Thoracic aorta (tissue), 2 donors: ENCODE measurements around the gene CORO1C. TPM values are rescaled to one million over a fixed set of nuclear protein-coding genes. Genes with fewer than 3 reads are reported as not detected.

Experiments
- ATAC-seq: fragments of 150-250 bp; one replicate; pipeline ENCODE4 v1.8.0; 2017; ENCODE audit warnings: low read depth; ENCODE audit not compliant: insufficient number of reproducible peaks, low FRiP score
- DNase-seq: peaks from one replicate; pipeline ENCODE4 v3.0.0-alpha.2; 2020; ENCODE audit warnings: low spot score
- H3K27ac ChIP-seq, 2 donors: fragments of 200-600 bp; sonication (generic); 1 replicate in 1 of 2; 2 replicates in 1 of 2; pipeline ENCODE4 v1.5.1; 2016; ENCODE audit warnings: mild to moderate bottlenecking in 2 of 2, moderate library complexity in 2 of 2
- H3K27me3 ChIP-seq: fragments of 200-600 bp; sonication (generic); replicated peaks from 2 replicates; pipeline ENCODE4 v1.6.0; 2016; ENCODE audit warnings: mild to moderate bottlenecking; ENCODE audit not compliant: insufficient read depth
- H3K36me3 ChIP-seq: fragments of 200-600 bp; sonication (generic); one replicate; pipeline ENCODE4 v1.5.1; 2016
- H3K4me1 ChIP-seq, 2 donors: fragments of 200-600 bp; sonication (generic); 1 replicate in 1 of 2; 2 replicates in 1 of 2; pipeline versions ENCODE4 v1.5.1 to v1.6.0; 2016; ENCODE audit warnings: low read depth in 2 of 2, mild to moderate bottlenecking in 1 of 2; ENCODE audit not compliant: control insufficient read depth in 1 of 2
- H3K4me3 ChIP-seq: fragments of 200-600 bp; sonication (generic); 2 replicates; pipeline ENCODE4 v1.5.1; 2016; ENCODE audit warnings: mild to moderate bottlenecking
- H3K9me3 ChIP-seq: fragments of 200-600 bp; sonication (generic); 2 replicates; pipeline ENCODE4 v1.5.1; 2016
- CTCF ChIP-seq: fragments of 200-600 bp; sonication (generic); IDR thresholded peaks from one replicate; pipeline ENCODE4 v1.5.1; 2019; ENCODE audit warnings: antibody characterized with exemption
- total RNA-seq, 2 donors: library from RNA; depleted of rRNA; stranded (reverse); fragments of >200 nt; gene quantifications; one replicate each; pipeline versions ENCODE4 v1.1.0 to v1.2.3, GENCODE V29; 2016

CORO1C gene
- total RNA-seq, 2 donors from 2014 or later: 157 to 208 TPM

GRCh38 chr12:108770269-108770829 lies 39.0 kb upstream of the CORO1C start:
- Histone ChIP-seq H3K27ac (no peak overlapping the region), H3K27me3 (no peaks in the 10 kb centered on the region), H3K9me3 (no peaks in the 10 kb centered on the region), H3K36me3 (no peaks in the 10 kb centered on the region), H3K4me1 (peaks cover 18 to 51% of the 10 kb centered on the region in 2 donors), H3K4me3 (no peak overlapping the region)
- DNase-seq (no peak), ATAC-seq (no peak)
- TF ChIP-seq CTCF: no peak

- Histone ChIP-seq H3K27ac (no peak overlapping the region), H3K4me1 (peaks cover 12 to 42% of the 10 kb centered on the region in 2 donors), H3K9me3 (no peaks in the 10 kb centered on the region), H3K4me3 (peak overlapping the region; percentile 69), H3K27me3 (no peaks in the 10 kb centered on the region), H3K36me3 (no peaks in the 10 kb centered on the region)
- ATAC-seq: no peak
- DNase-seq: no peak
- TF ChIP-seq CTCF: peak; percentile 3
These were observed 37.5 kb upstream of the CORO1C start for GRCh38 chr12:108768591-108769500.

GRCh38 chr12:108766294-108766693 lies 35.0 kb upstream of the CORO1C start:
- H3K9me3 ChIP-seq: no peaks in the 10 kb centered on the region

GRCh38 chr12:108765289-108765764 lies 34.0 kb upstream of the CORO1C start:
- Histone ChIP-seq H3K27ac (no peak overlapping the region), H3K36me3 (no peaks in the 10 kb centered on the region), H3K4me3 (no peak overlapping the region), H3K27me3 (no peaks in the 10 kb centered on the region), H3K9me3 (no peaks in the 10 kb centered on the region), H3K4me1 (peaks cover 6 to 18% of the 10 kb centered on the region in 2 donors)
- no peak for TF ChIP-seq CTCF
- DNase-seq: no peak
- no peak for ATAC-seq

More at GRCh38 chr12:108766294-108766693, 35.0 kb upstream of the CORO1C start:
- Histone ChIP-seq H3K27me3 (no peaks in the 10 kb centered on the region), H3K27ac (no peak overlapping the region), H3K4me1 (peaks cover 6 to 18% of the 10 kb centered on the region in 2 donors), H3K4me3 (no peak overlapping the region), H3K36me3 (no peaks in the 10 kb centered on the region)
- DNase-seq: no peak
- ATAC-seq: no peak
- TF ChIP-seq CTCF: no peak

GRCh38 chr12:108764540-108765288 lies 33.4 kb upstream of the CORO1C start:
- no peak for DNase-seq
- ATAC-seq: no peak

More at GRCh38 chr12:108764540-108765288, 33.4 kb upstream of the CORO1C start:
- Histone ChIP-seq H3K36me3 (no peaks in the 10 kb centered on the region), H3K4me3 (no peak overlapping the region), H3K27me3 (no peaks in the 10 kb centered on the region), H3K27ac (no peak overlapping the region), H3K4me1 (peaks cover 6 to 15% of the 10 kb centered on the region in 2 donors), H3K9me3 (no peaks in the 10 kb centered on the region)
- no peak for TF ChIP-seq CTCF
